WTC11 (cell line): ENCODE measurements around the gene ARID2. TPM values are rescaled to one million over a fixed set of nuclear protein-coding genes. Genes with fewer than 3 reads are reported as not detected.

Experiments
- ATAC-seq: fragments of 200-7000 bp; cut with Tn5 transposase; 2 replicates; pipeline ENCODE4 v1.10.0; 2021; ENCODE audit warnings: mild to moderate bottlenecking, moderate library complexity
- CTCF ChIA-PET: fragments of 300-600 bp; sonication (Branson Sonifier 250); formaldehyde crosslinking; loops from one replicate; lab custom pipeline; 2021; ENCODE audit warnings: antibody characterized with exemption; lab: Charles Lee
- POLR2A ChIA-PET: fragments of 350-600 bp; sonication (Branson Sonifier 250); formaldehyde crosslinking; loops from one replicate; lab custom pipeline; 2021; ENCODE audit warnings: antibody characterized with exemption; lab: Charles Lee
- DNase-seq: peaks from one replicate; pipeline ENCODE4 v3.0.0; 2021; ENCODE audit warnings: low spot score
- H3K27ac Mint-ChIP-seq: 2 replicates; pipeline ENCODE4 v1.8.0; 2021; ENCODE audit warnings: mixed read lengths
- H3K27me3 Mint-ChIP-seq: 2 replicates; pipeline ENCODE4 v1.8.0; 2021; ENCODE audit warnings: low read depth, mild to moderate bottlenecking, moderate library complexity, mixed read lengths
- H3K36me3 Mint-ChIP-seq: 2 replicates; pipeline ENCODE4 v1.8.0; 2021; ENCODE audit warnings: mixed read lengths
- H3K4me1 Mint-ChIP-seq: 2 replicates; pipeline ENCODE4 v1.8.0; 2022; ENCODE audit warnings: mixed read lengths
- H3K4me3 Mint-ChIP-seq: 2 replicates; pipeline ENCODE4 v1.8.0; 2021; ENCODE audit warnings: mild to moderate bottlenecking, moderate library complexity, mixed read lengths
- H3K9me3 Mint-ChIP-seq: 2 replicates; pipeline ENCODE4 v1.8.0; 2021; ENCODE audit warnings: mixed read lengths
- AR ChIP-seq: fragments of 250-450 bp; sonication (Bioruptor Pico); IDR thresholded peaks from 2 replicates; pipeline ENCODE4 v1.9.0; 2021; ENCODE audit warnings: mild to moderate bottlenecking
- FOXJ3 ChIP-seq: sonication (generic); formaldehyde crosslinking; IDR thresholded peaks from 2 replicates; pipeline ENCODE4 v1.9.0; 2021; ENCODE audit warnings: missing genetic modification reagents, mild to moderate bottlenecking, borderline replicate concordance
- IRF1 ChIP-seq: sonication (generic); formaldehyde crosslinking; IDR thresholded peaks from 2 replicates; pipeline ENCODE4 v1.8.0; 2023; ENCODE audit warnings: missing genetic modification reagents
- JAZF1 ChIP-seq: fragments of 250-450 bp; sonication (Bioruptor Pico); IDR thresholded peaks from 2 replicates; pipeline ENCODE4 v1.9.0; 2021; ENCODE audit warnings: moderate library complexity, mild to moderate bottlenecking, inconsistent platforms
- NFATC4 ChIP-seq: fragments of 250-450 bp; sonication (Bioruptor Pico); IDR thresholded peaks from 2 replicates; pipeline ENCODE4 v1.9.0; 2021; ENCODE audit warnings: mild to moderate bottlenecking
- NFE2L1 ChIP-seq: sonication (generic); formaldehyde crosslinking; IDR thresholded peaks from 2 replicates; pipeline ENCODE4 v1.8.1; 2023; ENCODE audit warnings: missing genetic modification reagents
- SMAD3 ChIP-seq: sonication (generic); formaldehyde crosslinking; IDR thresholded peaks from 2 replicates; pipeline ENCODE4 v1.8.0; 2022; ENCODE audit warnings: missing genetic modification reagents, mild to moderate bottlenecking, borderline replicate concordance
- SP1 ChIP-seq: sonication (generic); formaldehyde crosslinking; conservative IDR thresholded peaks from 2 replicates; pipeline ENCODE4 v1.8.1; 2022; ENCODE audit warnings: missing genetic modification reagents
- STAT6 ChIP-seq: sonication (generic); formaldehyde crosslinking; conservative IDR thresholded peaks from 2 replicates; pipeline ENCODE4 v1.8.1; 2023; ENCODE audit warnings: mild to moderate bottlenecking, low read depth, missing genetic modification reagents, moderate library complexity
- TEAD4 ChIP-seq: sonication (generic); formaldehyde crosslinking; IDR thresholded peaks from 2 replicates; pipeline ENCODE4 v1.8.0; 2022; ENCODE audit warnings: mild to moderate bottlenecking, missing genetic modification reagents
- USF1 ChIP-seq: sonication (generic); formaldehyde crosslinking; IDR thresholded peaks from 2 replicates; pipeline ENCODE4 v1.8.0; 2022; ENCODE audit warnings: mild to moderate bottlenecking, missing genetic modification reagents
- ZNF138 ChIP-seq: sonication (generic); formaldehyde crosslinking; conservative IDR thresholded peaks from 2 replicates; pipeline ENCODE4 v1.8.1; 2022; ENCODE audit warnings: mild to moderate bottlenecking, moderate library complexity, missing genetic modification reagents
- ZNF396 ChIP-seq: fragments of 250-450 bp; sonication (Bioruptor Pico); IDR thresholded peaks from 2 replicates; pipeline ENCODE4 v1.8.0; 2021; ENCODE audit warnings: mild to moderate bottlenecking, moderate library complexity, borderline replicate concordance
- ZNF512 ChIP-seq: sonication (generic); formaldehyde crosslinking; IDR thresholded peaks from 2 replicates; pipeline ENCODE4 v1.8.1; 2022; ENCODE audit warnings: missing genetic modification reagents, borderline replicate concordance
- total RNA-seq: library from RNA; stranded (reverse); gene quantifications from 3 replicates; pipeline ENCODE4 v1.2.3, GENCODE V29; 2021
- TF ChIP-seq, protein P1 (sequence below): sonication (generic); formaldehyde crosslinking; IDR thresholded peaks from 2 replicates; pipeline ENCODE4 v1.8.1; 2022; ENCODE audit warnings: low read depth, missing genetic modification reagents, borderline replicate concordance

ARID2 gene
- total RNA-seq, 1 experiment from 2014 or later: 33.9 TPM

DNA sequence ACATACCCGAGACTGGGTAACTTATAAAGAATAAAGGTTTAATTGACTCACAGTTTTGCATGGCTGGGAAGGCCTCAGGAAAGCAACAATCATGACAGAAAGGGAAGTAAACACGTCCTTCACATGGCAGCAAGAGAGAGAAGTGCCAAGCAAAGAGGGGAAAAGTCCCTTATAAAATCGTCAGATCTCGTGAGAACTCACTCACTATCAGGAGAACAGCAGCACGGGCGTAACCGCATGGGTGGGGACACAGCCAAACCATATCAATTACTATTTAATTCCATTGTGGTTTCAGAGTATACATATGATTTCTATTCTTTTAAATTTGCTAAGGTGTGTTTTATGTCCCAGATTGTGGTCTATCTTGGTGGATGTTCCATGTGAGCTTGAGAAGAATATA lies 142.9 kb downstream of the ARID2 start:
- ATAC-seq: no peak
- no peaks in the 10 kb centered on the region for H3K4me1 Mint-ChIP-seq
- TF ChIP-seq NFATC4 (CRISPR knock-in tag): no peak
- no peak for TF ChIP-seq ZNF138 (CRISPR knock-in tag)
- TF ChIP-seq STAT6 (CRISPR knock-in tag): no peak
- TF ChIP-seq, protein P1, sequence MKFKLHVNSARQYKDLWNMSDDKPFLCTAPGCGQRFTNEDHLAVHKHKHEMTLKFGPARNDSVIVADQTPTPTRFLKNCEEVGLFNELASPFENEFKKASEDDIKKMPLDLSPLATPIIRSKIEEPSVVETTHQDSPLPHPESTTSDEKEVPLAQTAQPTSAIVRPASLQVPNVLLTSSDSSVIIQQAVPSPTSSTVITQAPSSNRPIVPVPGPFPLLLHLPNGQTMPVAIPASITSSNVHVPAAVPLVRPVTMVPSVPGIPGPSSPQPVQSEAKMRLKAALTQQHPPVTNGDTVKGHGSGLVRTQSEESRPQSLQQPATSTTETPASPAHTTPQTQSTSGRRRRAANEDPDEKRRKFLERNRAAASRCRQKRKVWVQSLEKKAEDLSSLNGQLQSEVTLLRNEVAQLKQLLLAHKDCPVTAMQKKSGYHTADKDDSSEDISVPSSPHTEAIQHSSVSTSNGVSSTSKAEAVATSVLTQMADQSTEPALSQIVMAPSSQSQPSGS (CRISPR knock-in tag): no peak
- TF ChIP-seq JAZF1: no peak
- TF ChIP-seq ZNF512 (CRISPR knock-in tag): no peak
- TF ChIP-seq USF1 (CRISPR knock-in tag): no peak
- TF ChIP-seq SMAD3 (CRISPR knock-in tag): no peak
- no peak for TF ChIP-seq TEAD4
- no peak for TF ChIP-seq FOXJ3
- no peak for TF ChIP-seq ZNF396
- TF ChIP-seq AR (CRISPR knock-in tag): no peak
- no peak for TF ChIP-seq SP1 (CRISPR knock-in tag)
- no peak for TF ChIP-seq NFE2L1
- H3K36me3 Mint-ChIP-seq: peaks cover 44% of the 10 kb centered on the region
- H3K27me3 Mint-ChIP-seq: no peaks in the 10 kb centered on the region
- ChIA-PET CTCF (no interaction called here), POLR2A (no interaction called here)
- DNase-seq: no peak
- H3K27ac Mint-ChIP-seq: no peak overlapping the region
- H3K4me3 Mint-ChIP-seq: no peak overlapping the region
- no peaks in the 10 kb centered on the region for H3K9me3 Mint-ChIP-seq

GRCh38 chr12:45877069-45877468 lies 147.6 kb downstream of the ARID2 start:
- ATAC-seq: no peak
- H3K4me1 Mint-ChIP-seq: peaks cover 18% of the 10 kb centered on the region
- TF ChIP-seq IRF1 (CRISPR knock-in tag) (no peak), ZNF138 (CRISPR knock-in tag) (no peak)

More at GRCh38 chr12:45877069-45877468, 147.6 kb downstream of the ARID2 start:
- Mint-ChIP-seq H3K9me3 (no peaks in the 10 kb centered on the region), H3K36me3 (peaks cover 50% of the 10 kb centered on the region), H3K4me3 (no peak overlapping the region), H3K27me3 (no peaks in the 10 kb centered on the region), H3K27ac (no peak overlapping the region)
- no peak for DNase-seq
- POLR2A ChIA-PET: no interaction called here
- CTCF ChIA-PET: no interaction called here
